Stimulated activated CD4-positive, alpha-beta T cell treated with anti-CD3 and anti-CD28 coated beads, Interleukin-15, amount 100 ng/mL, for 24 hours (primary cell): Measurements from ENCODE around the gene GOLGA8Q.
"Not testable (repeated sequence)": the region's sequence is repeated elsewhere in the genome, so short reads cannot be mapped to it uniquely, and the experiment has no call there.

Experiments used
- DNase-seq: peaks from one replicate; pipeline ENCODE4 v3.0.0-alpha.2; 2020

The GOLGA8Q gene, protein sequence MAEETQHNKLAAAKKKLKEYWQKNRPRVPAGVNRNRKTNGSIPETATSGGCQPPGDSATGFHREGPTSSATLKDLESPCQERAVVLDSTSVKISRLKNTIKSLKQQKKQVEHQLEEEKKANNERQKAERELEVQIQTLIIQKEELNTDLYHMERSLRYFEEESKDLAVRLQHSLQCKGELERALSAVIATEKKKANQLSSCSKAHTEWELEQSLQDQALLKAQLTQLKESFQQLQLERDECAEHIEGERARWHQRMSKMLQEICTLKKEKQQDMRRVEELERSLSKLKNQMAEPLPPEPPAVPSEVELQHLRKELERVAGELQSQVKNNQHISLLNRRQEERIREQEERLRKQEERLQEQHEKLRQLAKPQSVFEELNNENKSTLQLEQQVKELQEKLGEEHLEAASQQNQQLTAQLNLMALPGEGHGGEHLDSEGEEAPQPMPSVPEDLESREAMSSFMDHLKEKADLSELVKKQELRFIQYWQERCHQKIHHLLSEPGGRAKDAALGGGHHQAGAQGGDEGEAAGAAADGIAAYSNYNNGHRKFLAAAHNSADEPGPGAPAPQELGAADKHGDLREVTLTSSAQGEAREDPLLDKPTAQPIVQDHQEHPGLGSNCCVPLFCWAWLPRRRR

DNA sequence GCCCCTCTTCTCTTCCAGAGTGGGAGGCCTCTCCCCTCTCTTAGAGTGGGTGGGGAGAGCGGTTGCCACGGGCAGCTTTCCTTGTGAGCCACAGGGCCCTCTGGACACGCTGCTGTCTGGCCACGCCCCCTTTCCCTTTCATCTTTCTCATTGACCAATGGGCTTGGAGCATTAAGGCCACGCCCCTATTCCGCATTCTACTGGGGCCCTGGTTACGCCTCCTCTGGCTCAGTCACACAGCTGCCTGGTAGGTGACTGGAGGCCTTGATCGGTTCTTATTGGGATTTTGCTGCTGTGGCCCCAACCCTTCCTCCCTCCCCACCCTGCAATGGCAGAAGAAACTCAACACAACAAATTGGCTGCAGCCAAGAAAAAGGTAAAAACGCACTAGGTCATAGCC, at the start of gene GOLGA8Q:
Gene GOLGA8Q, plus strand, starts transcription at position 301 of the 400 bp plus-strand sequence. Its CDS starts 28 bp downstream, at position 329.
- not testable (repeated sequence) for DNase-seq

DNA sequence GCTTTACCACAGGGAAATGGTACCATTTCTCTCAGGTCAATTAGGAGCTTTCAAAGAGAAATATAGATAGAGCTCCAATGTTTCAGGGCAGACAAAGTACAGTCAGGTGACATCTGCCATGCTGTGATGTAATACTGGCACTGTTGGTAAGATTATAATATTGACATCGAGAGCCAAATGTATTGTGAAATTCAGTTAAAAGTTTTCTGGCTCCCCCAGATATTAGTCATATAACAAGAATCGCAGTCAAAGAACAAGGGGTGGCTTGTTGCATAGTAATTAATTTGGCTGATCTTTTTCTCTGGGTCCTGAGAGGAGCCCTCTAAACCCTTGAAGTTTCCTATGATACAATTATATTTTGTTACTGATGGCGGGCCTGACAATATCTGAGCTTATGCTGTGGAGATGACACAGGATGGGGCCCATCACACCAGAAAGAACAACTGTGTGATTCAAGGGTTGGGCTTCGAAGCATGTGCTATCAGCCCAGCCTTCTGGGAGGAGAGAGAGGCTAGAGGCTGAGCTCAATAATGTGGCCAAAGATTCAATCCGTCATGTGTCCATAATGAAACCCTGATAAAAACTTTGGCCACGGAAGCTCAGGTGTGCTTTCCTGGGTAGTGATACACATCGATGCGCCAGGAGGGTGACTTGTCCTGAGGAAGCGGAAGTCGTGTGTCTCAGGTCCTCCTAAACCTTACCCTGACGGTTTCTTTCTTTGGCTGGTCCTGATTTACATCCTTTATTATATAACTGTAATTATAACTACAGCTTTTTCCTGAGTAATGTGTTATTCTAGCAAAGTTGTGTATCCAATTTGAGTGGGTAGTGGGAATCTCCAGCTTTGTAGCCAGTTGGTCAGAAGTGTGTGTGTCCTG, 48.7 kb upstream of the GOLGA8Q start:
- DNase-seq, result not testable (repeated sequence)

DNA sequence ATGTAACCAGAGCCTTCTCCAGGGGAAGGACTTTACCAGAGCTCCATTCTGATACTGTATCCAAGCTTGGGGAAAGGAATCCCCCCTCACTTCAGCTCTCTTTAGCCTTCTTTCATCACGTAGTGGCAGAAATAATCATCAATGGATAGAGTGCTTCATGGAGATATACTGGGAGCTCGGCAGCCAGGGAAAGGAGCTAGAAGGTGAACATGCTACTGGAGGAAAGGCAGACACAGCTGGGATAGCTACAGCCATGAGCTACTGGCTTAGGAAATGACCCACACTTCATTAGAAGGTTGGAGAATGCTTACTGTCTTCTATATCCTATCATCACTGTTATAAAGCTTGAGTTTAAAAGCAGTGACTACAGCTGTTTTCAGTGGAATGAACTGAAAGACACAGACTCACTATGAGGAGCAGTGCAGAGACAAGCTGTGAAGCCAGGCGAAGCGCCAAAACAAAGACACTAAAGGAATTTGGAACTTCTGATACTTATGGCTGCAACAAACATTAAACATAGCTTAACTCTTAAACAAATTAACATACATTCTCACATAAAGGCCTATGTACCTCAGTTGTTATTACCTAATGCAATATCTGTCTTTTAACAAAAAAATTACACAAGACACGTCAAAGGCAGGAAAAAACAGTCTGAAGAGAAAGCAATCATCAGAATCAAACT, 47.5 kb upstream of the GOLGA8Q start:
- DNase-seq, result not testable (repeated sequence)

DNA sequence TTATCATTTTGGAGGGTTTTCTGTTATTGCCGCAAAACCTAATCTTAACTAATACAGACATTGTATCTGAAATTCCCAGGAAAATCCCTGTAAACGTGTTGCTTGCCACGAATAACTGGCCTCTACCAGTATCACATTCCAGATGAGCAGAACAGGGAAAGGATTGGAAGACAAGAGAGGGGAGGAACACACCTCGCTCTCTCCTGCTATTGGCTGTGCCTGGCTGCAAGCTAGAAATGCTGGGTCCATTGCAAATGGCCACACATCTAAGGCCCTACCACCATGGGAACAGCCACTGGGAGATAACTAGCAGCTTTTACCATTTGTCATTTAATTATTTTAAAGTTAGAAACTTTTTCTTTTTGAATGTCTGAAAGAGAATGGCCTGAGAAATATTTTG, 37.3 kb upstream of the GOLGA8Q start:
- not testable (repeated sequence) for DNase-seq

DNA sequence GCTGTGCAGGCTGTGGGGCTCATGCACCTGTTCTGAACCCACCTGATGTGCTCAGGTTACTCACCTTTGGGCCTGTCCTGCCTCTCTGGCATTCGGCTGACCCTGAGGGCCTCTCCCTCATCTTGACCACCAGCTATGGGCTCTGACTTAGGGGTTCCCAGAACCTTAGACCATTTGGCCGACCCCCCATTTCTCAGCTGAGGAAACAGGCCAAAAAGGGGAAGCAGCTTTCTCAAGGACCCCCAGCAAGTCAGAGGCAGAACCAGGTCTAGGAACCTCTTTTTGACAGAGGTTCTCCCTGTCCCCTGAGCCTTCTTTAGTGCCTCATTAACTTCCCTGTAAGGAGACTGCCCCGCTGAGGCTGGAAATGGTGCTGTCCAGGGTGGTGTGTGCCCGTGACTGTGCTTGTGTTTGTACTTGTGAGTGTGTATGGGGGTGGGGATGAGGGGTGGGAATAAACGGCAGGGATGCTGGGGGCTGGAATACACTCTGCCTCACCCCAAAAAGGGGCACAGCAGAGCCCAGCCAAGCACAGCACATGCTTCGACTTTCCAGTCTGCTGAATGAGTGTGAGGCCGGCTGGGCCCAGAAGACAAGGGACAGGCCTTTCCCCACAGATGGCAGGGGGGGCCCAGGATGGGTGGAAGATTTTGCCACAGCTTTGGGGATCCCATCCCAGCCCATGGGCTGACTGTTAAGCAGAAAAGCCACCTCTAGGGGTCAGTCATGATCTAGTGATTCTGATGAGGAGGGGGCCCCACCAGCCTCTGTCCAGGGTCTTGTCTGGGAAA, 28.2 kb upstream of the GOLGA8Q start:
- peak; percentile 1 for DNase-seq

DNA sequence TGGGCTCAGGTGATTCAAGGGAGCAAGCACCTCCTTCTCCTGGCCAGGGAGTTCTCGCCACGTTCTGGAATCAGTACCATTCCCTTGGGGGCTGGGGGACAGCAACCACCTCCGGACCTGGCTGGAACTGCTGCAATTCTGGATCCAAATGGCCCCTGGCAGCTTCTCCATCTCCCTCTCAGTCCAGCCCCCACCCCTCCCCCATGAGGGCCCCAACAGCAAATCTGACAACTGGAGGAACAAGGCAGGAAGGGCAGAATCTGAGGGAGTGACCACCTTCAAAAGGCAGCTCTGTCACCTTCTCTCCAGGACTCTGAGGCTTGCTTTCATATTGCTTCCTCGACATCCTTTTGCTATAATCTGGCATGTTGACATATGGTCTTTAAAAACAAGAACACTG, 25.9 kb upstream of the GOLGA8Q start:
- peak; percentile 1 for DNase-seq

DNA sequence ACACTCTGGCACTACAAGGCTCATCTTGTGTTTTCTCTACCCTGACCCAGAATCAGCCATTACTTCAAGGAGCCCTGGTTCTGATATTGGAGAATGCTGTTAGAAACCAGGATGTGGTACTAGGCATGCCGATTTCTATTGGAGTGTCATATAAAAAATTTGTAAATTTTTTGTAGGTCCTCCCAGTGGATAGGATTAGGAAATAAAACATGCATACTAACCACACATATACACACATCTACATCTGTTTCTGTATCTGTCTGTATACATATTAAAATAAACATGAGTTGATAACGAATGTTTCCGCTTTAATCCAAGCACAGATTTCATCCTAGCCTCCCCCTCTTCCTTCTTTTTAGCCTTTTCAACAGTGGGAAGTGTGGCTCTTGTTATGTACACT, 22.8 kb upstream of the GOLGA8Q start:
- DNase-seq, result not testable (repeated sequence)

DNA sequence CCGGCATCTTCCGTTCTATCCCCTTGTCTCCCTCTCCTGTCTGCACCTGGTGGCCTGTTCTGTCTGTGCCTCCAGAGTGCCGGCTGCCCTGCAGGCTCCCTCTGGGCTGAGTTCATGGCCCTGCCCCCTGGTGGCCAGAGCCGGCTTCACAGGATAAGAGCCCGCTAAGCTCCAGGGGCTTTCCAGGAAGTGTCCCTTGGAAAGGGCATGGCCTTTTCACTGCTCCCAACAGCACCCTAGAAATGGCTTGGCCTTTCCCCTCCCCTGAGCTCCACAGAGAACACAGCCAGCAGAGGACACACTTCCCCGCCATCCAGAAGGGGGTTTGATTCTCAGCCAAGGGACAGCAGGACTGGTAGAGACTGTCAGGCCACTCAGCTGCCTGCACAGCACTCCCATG, 15.1 kb downstream of the GOLGA8Q start:
- DNase-seq, result not testable (repeated sequence)

DNA sequence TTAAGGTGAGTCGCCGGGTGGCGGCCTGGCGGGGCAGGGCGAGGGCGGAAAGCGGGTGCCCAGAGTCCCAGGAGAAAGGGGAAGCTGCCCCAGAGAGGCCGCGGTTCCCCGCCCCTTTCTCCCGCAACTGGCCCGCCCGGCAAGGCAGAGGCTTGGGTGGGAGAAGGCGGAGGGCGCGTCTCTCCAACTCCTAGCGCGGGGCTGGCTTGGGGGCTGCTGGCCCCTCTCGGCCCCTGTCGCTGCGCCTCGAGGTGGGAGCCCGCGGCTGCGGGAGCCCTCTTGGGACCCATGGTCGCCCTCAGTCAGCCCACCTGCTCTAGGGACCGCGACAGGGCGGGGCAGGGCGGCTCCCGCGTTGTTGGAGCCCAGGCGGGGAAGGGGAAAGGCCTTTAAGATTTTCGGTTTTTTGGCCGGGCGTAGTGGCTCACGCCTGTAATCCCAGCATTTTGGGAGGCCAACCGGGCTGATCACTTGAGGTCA, 21.2 kb downstream of the GOLGA8Q start:
- not testable (repeated sequence) for DNase-seq

DNA sequence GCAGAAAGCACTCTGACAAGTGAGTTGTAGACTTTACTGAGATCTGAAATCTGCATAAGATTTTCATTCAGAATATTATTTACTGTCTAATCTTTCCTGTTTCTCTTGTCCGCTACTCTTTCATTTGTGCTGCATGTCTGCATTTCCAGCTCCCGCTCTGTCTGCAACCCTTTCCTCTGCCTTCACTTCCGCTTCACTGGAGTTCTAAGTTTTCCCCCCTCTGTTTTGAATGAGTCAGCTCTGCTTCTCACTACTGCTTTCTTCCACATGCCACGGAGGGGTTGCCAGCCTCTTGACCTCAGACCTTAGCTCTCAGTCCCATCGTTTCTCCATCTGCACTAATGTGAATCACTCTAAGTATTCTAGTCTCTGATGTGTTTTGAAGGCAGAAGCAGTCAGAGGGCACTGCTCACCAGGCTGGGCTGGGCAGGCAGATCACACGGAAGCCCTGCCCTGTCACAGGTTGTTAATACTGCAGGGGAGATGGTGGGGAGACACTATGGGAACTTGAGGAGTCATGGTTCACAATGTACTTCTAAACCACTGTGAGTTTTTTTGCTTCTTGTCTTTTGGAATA, 27.6 kb downstream of the GOLGA8Q start:
- DNase-seq, result not testable (repeated sequence)

DNA sequence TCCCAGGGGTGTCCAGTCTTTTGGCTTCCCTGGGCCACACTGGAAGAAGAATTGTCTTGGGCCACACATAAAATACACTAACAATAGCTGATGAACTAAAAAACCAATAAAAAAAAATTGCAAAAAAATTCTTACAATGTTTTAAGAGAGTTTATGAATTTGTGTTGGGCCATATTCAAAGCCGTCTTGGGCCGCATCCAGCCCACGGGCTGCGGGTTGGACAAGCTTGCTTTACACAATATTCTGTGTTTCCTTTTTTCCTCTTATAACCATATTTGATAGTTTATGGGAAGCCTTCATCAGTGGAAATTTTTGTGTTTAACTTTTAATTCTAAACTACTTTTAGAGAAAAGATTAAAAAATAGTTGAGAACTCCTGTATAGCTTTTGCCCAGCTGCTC, 28.9 kb downstream of the GOLGA8Q start:
- not testable (repeated sequence) for DNase-seq

DNA sequence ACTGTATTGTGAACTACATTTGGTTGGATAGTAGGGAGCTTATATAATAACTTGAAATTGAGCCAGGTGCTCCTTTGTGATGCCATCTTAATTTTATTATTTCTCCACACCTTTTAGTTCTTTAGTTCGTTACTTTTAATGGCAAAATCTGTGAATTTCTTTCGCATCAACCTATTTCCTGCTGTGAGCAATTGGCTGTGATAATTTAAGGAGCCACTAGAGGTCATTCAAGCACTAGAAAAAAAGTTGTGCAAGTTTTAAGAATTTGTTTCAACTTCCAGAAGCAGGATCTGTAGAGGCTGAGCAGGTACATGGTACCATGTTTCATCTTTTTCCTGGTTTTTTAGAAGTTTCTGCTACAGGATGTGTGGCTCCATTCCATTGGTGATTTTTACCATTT, 47.1 kb downstream of the GOLGA8Q start:
- DNase-seq, result not testable (repeated sequence)

DNA sequence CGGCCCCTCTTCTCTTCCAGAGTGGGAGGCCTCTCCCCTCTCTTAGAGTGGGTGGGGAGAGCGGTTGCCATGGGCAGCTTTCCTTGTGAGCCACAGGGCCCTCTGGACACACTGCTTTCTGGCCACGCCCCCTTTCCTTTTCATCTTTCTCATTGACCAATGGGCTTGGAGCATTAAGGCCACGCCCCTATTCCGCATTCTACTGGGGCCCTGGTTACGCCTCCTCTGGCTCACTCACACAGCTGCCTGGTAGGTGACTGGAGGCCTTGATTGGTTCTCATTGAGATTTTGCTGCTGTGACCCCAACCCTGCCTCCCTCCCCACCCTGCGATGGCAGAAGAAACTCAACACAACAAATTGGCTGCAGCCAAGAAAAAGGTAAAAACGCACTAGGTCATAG, 51.9 kb downstream of the GOLGA8Q start, which contains the start of gene GOLGA8H:
Gene GOLGA8H, plus strand, starts transcription at position 233 of the 400 bp plus-strand sequence. Its CDS starts 98 bp downstream, at position 331.
- DNase-seq, result not testable (repeated sequence)
